GM21576 (cell line): ENCODE data around the gene HAND2.

Source experiments
- ATAC-seq: cut with Tn5 transposase; IDR thresholded peaks from one replicate; pipeline ENCODE4 v1.9.1; 2021; ENCODE audit warnings: mild to moderate bottlenecking, moderate library complexity; ENCODE audit not compliant: unreplicated experiment

HAND2 gene

GRCh38 chr4:173521467-173522159, 8.4 kb downstream of the HAND2 start:
- ATAC-seq, result no peak

- no peak for ATAC-seq
Measured at GRCh38 chr4:173520921-173521466, 9.0 kb downstream of the HAND2 start.

GRCh38 chr4:173519111-173520101, 10.6 kb downstream of the HAND2 start:
- no peak for ATAC-seq

- no peak for ATAC-seq
Measured at GRCh38 chr4:173518425-173519102, 11.5 kb downstream of the HAND2 start.

GRCh38 chr4:173517781-173518424, 12.1 kb downstream of the HAND2 start:
- no peak for ATAC-seq

- ATAC-seq, result no peak
Measured at GRCh38 chr4:173516621-173517524, 13.2 kb downstream of the HAND2 start.

GRCh38 chr4:173515458-173515857, 14.6 kb downstream of the HAND2 start:
- ATAC-seq, result no peak

GRCh38 chr4:173514641-173515217, 15.3 kb downstream of the HAND2 start:
- ATAC-seq, result no peak

GRCh38 chr4:173513651-173514050, 16.4 kb downstream of the HAND2 start:
- no peak for ATAC-seq

- no peak for ATAC-seq
Measured at GRCh38 chr4:173511787-173512361, 18.2 kb downstream of the HAND2 start.

- ATAC-seq, result no peak
Measured at GRCh38 chr4:173509036-173510001, 20.7 kb downstream of the HAND2 start.

GRCh38 chr4:173508386-173509035, 21.5 kb downstream of the HAND2 start:
- ATAC-seq, result no peak

GRCh38 chr4:173507471-173508385, 22.3 kb downstream of the HAND2 start:
- no peak for ATAC-seq

GRCh38 chr4:173506597-173507211, 23.3 kb downstream of the HAND2 start:
- peak; percentile 18 for ATAC-seq

- peak; percentile 76 for ATAC-seq
Measured at GRCh38 chr4:173505924-173506518, 24.0 kb downstream of the HAND2 start.
